Upper lobe of right lung (tissue), 1 donor: ENCODE measurements around the gene TMCC2. TPM values are rescaled to one million over a fixed set of nuclear protein-coding genes. Genes with fewer than 3 reads are reported as not detected.

Source experiments
- ATAC-seq: fragments of 200-7000 bp; cut with Tn5 transposase; one replicate; pipeline ENCODE4 v1.9.1; 2020; ENCODE audit warnings: mild to moderate bottlenecking, moderate library complexity
- DNase-seq: peaks from one replicate; pipeline ENCODE4 v3.0.0-alpha.2; 2020
- H3K27ac ChIP-seq: fragments of 200-600 bp; one replicate; pipeline ENCODE4 v1.8.0; 2022
- H3K27me3 ChIP-seq: fragments of 200-600 bp; one replicate; pipeline ENCODE4 v1.8.0; 2022; ENCODE audit warnings: mild to moderate bottlenecking
- H3K36me3 ChIP-seq: fragments of 200-600 bp; one replicate; pipeline ENCODE4 v1.8.0; 2022
- H3K4me1 ChIP-seq: fragments of 200-600 bp; one replicate; pipeline ENCODE4 v1.8.0; 2022
- H3K4me3 ChIP-seq: fragments of 200-600 bp; one replicate; pipeline ENCODE4 v1.8.0; 2022; ENCODE audit warnings: mild to moderate bottlenecking
- H3K9me3 ChIP-seq: fragments of 200-600 bp; one replicate; pipeline ENCODE4 v1.8.0; 2022
- CTCF ChIP-seq: fragments of 200-600 bp; IDR thresholded peaks from one replicate; pipeline ENCODE4 v1.8.0; 2022; ENCODE audit warnings: antibody characterized with exemption
- intact Hi-C: fragments of 100-400 bp; cut with DNase I; formaldehyde crosslinking; loops from one replicate; pipeline ENCODE4 v1.11.0; 2022
- total RNA-seq: library from RNA; stranded (reverse); fragmentation: NEBNext Ultra II Directional; extraction: Animal tissue kit (Norgen Biotek cat#: 25700); gene quantifications from one replicate; pipeline ENCODE4 v1.2.1, GENCODE V29; 2021
- donor health status: DM: no; HTN: yes; CAD: no; lungs with severe emphysema.

The TMCC2 gene
- total RNA-seq, 1 donor from 2014 or later: 4.8 TPM

GRCh38 chr1:205247130-205247921, 19.6 kb downstream of the TMCC2 start:
- Histone ChIP-seq H3K4me1 (peaks cover 29% of the 10 kb centered on the region), H3K36me3 (no peaks in the 10 kb centered on the region), H3K27ac (no peak overlapping the region), H3K9me3 (no peaks in the 10 kb centered on the region), H3K4me3 (no peak overlapping the region), H3K27me3 (no peaks in the 10 kb centered on the region)
- TF ChIP-seq CTCF: no peak
- ATAC-seq (no peak), DNase-seq (peak; percentile 54)
- intact Hi-C loops: no loop called here

- DNase-seq (peak; percentile 82), ATAC-seq (peak; percentile 61)
- TF ChIP-seq CTCF: no peak
- no peaks in the 10 kb centered on the region for H3K9me3 ChIP-seq
- H3K36me3 ChIP-seq: no peaks in the 10 kb centered on the region
- H3K27ac ChIP-seq: peak overlapping the region; percentile 30
- no peak overlapping the region for H3K4me3 ChIP-seq
- peaks cover 29% of the 10 kb centered on the region for H3K4me1 ChIP-seq
- H3K27me3 ChIP-seq: no peaks in the 10 kb centered on the region
- intact Hi-C loops: no loop called here
Observed at GRCh38 chr1:205248793-205249601, 21.3 kb downstream of the TMCC2 start.

GRCh38 chr1:205249651-205250050, 21.9 kb downstream of the TMCC2 start:
- DNase-seq (no peak), ATAC-seq (no peak)
- no peaks in the 10 kb centered on the region for H3K9me3 ChIP-seq
- H3K27me3 ChIP-seq: no peaks in the 10 kb centered on the region
- TF ChIP-seq CTCF: no peak
- intact Hi-C loops: loop anchor here (10.0 kb wide), 1 partner anchor 115 kb away; no protein-coding TSS in a partner anchor
- H3K36me3 ChIP-seq: no peaks in the 10 kb centered on the region
- no peak overlapping the region for H3K4me3 ChIP-seq
- H3K4me1 ChIP-seq: peaks cover 29% of the 10 kb centered on the region
- no peak overlapping the region for H3K27ac ChIP-seq

GRCh38 chr1:205250699-205251098, 23.0 kb downstream of the TMCC2 start:
- TF ChIP-seq CTCF: no peak
- DNase-seq (no peak), ATAC-seq (no peak)
- Histone ChIP-seq H3K27me3 (no peaks in the 10 kb centered on the region), H3K4me3 (no peak overlapping the region), H3K9me3 (no peaks in the 10 kb centered on the region), H3K36me3 (no peaks in the 10 kb centered on the region), H3K4me1 (peaks cover 29% of the 10 kb centered on the region), H3K27ac (no peak overlapping the region)
- intact Hi-C loops: loop anchor here (10.0 kb wide), 1 partner anchor 116 kb away; no protein-coding TSS in a partner anchor

- Histone ChIP-seq H3K4me1 (peaks cover 29% of the 10 kb centered on the region), H3K27me3 (no peaks in the 10 kb centered on the region), H3K36me3 (no peaks in the 10 kb centered on the region), H3K4me3 (no peak overlapping the region), H3K27ac (no peak overlapping the region), H3K9me3 (no peaks in the 10 kb centered on the region)
- no peak for ATAC-seq
- DNase-seq: no peak
- intact Hi-C loops: loop anchor here (10.0 kb wide), 1 partner anchor 117 kb away; no protein-coding TSS in a partner anchor
- no peak for TF ChIP-seq CTCF
Observed at GRCh38 chr1:205251576-205251975, 23.8 kb downstream of the TMCC2 start.
